Posterior cingulate gyrus (tissue), 11 donors: ENCODE data around the gene FBXL14.
A peak's percentile ranks its signal among the peaks of the same experiment; 100 is the strongest.

Experiments
- DNase-seq, 10 donors: peaks; one replicate each; pipeline versions ENCODE4 v3.0.0 to v3.0.0-alpha.2; 2020 to 2021; ENCODE audit warnings: mixed read lengths in 3 of 10
- intact Hi-C: fragments of 100-400 bp; cut with DNase I; formaldehyde crosslinking; loops from one replicate; pipeline ENCODE4 v1.15.1; 2023

The FBXL14 gene

GRCh38 chr12:1523558-1524050 lies 70.8 kb downstream of the FBXL14 start:
- intact Hi-C loops: no loop called here
- no peak for DNase-seq

- DNase-seq: peak in 1 of 10 donors; percentile 49
- intact Hi-C loops: no loop called here
These were observed 71.3 kb downstream of the FBXL14 start for GRCh38 chr12:1523046-1523445.

GRCh38 chr12:1519642-1520041 lies 74.7 kb downstream of the FBXL14 start:
- intact Hi-C loops: no loop called here
- peak in 1 of 10 donors; percentile 48 for DNase-seq

- peak in 1 of 10 donors; percentile 72 for DNase-seq
- intact Hi-C loops: no loop called here
These were observed 75.5 kb downstream of the FBXL14 start for GRCh38 chr12:1518591-1519516.

GRCh38 chr12:1517734-1518525 lies 76.5 kb downstream of the FBXL14 start:
- DNase-seq: peak in 1 of 10 donors; percentile 71
- intact Hi-C loops: no loop called here

GRCh38 chr12:1517007-1517406 lies 77.4 kb downstream of the FBXL14 start:
- intact Hi-C loops: no loop called here
- no peak for DNase-seq
